Esophagus squamous epithelium (tissue), 4 donors: ENCODE data around the gene FOXP1.

ENCODE experiments used
- POLR2A ChIP-seq, 4 donors: fragments of 450-650 bp; IDR thresholded peaks; one replicate each; pipeline ENCODE4 v1.6.1; 2017; ENCODE audit warnings: antibody characterized with exemption in 4 of 4, mild to moderate bottlenecking in 4 of 4, moderate library complexity in 3 of 4
- TF ChIP-seq, protein P1 (sequence below), 6 experiments: fragments of 450-650 bp in 4 of 6; fragments of 200-600 bp in 2 of 6; sonication (generic) in 2 of 6; IDR thresholded peaks; one replicate each; pipeline ENCODE4 v1.5.1; 2016 to 2019; ENCODE audit warnings: antibody characterized with exemption in 6 of 6, mild to moderate bottlenecking in 4 of 6, moderate library complexity in 4 of 6

DNA sequence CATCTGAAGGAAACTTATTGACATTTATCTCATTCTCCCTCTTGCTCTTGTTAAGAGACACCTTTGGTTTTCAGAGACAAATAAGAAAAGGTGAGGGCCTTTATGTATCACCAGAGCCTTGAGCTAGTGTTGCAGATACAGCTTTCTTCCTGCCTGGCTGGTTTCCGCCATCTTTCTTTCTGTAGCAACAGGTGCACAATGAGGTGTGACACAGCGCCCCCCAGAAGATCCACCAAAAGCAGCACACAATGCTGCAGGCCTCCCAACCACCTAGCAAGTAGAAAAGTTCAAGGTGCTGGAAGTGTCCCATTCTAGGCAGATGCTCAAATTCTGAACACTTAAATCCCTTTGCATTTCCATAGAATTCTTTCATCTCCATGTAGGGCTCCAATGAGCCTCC lies 106.6 kb downstream of the FOXP1 start:
- TF ChIP-seq POLR2A (IDR thresholded peaks at IDR 0.05): no peak
- TF ChIP-seq, protein P1, sequence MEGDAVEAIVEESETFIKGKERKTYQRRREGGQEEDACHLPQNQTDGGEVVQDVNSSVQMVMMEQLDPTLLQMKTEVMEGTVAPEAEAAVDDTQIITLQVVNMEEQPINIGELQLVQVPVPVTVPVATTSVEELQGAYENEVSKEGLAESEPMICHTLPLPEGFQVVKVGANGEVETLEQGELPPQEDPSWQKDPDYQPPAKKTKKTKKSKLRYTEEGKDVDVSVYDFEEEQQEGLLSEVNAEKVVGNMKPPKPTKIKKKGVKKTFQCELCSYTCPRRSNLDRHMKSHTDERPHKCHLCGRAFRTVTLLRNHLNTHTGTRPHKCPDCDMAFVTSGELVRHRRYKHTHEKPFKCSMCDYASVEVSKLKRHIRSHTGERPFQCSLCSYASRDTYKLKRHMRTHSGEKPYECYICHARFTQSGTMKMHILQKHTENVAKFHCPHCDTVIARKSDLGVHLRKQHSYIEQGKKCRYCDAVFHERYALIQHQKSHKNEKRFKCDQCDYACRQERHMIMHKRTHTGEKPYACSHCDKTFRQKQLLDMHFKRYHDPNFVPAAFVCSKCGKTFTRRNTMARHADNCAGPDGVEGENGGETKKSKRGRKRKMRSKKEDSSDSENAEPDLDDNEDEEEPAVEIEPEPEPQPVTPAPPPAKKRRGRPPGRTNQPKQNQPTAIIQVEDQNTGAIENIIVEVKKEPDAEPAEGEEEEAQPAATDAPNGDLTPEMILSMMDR (IDR thresholded peaks at IDR 0.05): no peak
